ENCODE results near the gene POU2F3. TPM values are rescaled to one million over a fixed set of nuclear protein-coding genes. Genes with fewer than 3 reads are reported as not detected.

POU2F3 gene
- total RNA-seq, 2 donors from 2014 or later: 0.26 TPM; not detected in 1

GRCh38 chr11:120294096-120294495, 54.2 kb downstream of the POU2F3 start:
- 41 to 76% methylated on average over 2 to 5 of the region's 5 CpGs for WGBS, 2 donors
- no peak for TF ChIP-seq CTCF (IDR thresholded peaks at IDR 0.05)
- TF ChIP-seq POLR2A (IDR thresholded peaks at IDR 0.05): no peak
- intact Hi-C loops (cut with DNase I): no loop called here
- no peaks in the 10 kb centered on the region for H3K9me3 ChIP-seq
- H3K27me3 ChIP-seq: no peaks in the 10 kb centered on the region
- no peak for DNase-seq
- no peak overlapping the region for H3K4me3 ChIP-seq
- no peak overlapping the region for H3K27ac ChIP-seq
- no peak for ATAC-seq
- no peaks in the 10 kb centered on the region for H3K36me3 ChIP-seq (replicated peaks in 1 of 2; ENCODE audit: insufficient read depth in 1 of 2, low read depth in 2 of 2)
- peaks cover 9% of the 10 kb centered on the region for H3K4me1 ChIP-seq

- Histone ChIP-seq H3K9me3 (no peaks in the 10 kb centered on the region), H3K36me3 (replicated peaks in 1 of 2; ENCODE audit: insufficient read depth in 1 of 2, low read depth in 2 of 2) (no peaks in the 10 kb centered on the region), H3K4me1 (peaks cover 13% of the 10 kb centered on the region), H3K4me3 (no peak overlapping the region), H3K27me3 (no peaks in the 10 kb centered on the region), H3K27ac (peak overlapping the region in 2 of 4 donors; percentile 37 to 41)
- peak; percentile 52 to 74 (median 71) for DNase-seq
- TF ChIP-seq CTCF (IDR thresholded peaks at IDR 0.05) (no peak), POLR2A (IDR thresholded peaks at IDR 0.05) (no peak)
- intact Hi-C loops (cut with DNase I): loop anchor here (5.0 kb wide), 2 partner anchors 58 to 118 kb away; no protein-coding TSS in a partner anchor
- peak; percentile 66 for ATAC-seq
- WGBS, 2 donors: 18 to 24% methylated on average over 4 of the region's 4 CpGs
These were observed 55.2 kb downstream of the POU2F3 start for GRCh38 chr11:120295099-120295498.

- Histone ChIP-seq H3K27me3 (no peaks in the 10 kb centered on the region), H3K36me3 (replicated peaks in 1 of 2; ENCODE audit: insufficient read depth in 1 of 2, low read depth in 2 of 2) (no peaks in the 10 kb centered on the region), H3K4me3 (no peak overlapping the region), H3K27ac (no peak overlapping the region), H3K9me3 (no peaks in the 10 kb centered on the region), H3K4me1 (peaks cover 24% of the 10 kb centered on the region)
- 88 to 90% methylated on average over 5 of the region's 5 CpGs for WGBS, 2 donors
- TF ChIP-seq CTCF (IDR thresholded peaks at IDR 0.05): no peak
- TF ChIP-seq POLR2A (IDR thresholded peaks at IDR 0.05): no peak
- intact Hi-C loops (cut with DNase I): loop anchor here (5.0 kb wide), 2 partner anchors 59 to 119 kb away; no protein-coding TSS in a partner anchor
- DNase-seq: no peak
- ATAC-seq: no peak
These were observed 56.6 kb downstream of the POU2F3 start for GRCh38 chr11:120296554-120296953.

GRCh38 chr11:120298461-120298860, 58.5 kb downstream of the POU2F3 start:
- TF ChIP-seq POLR2A (IDR thresholded peaks at IDR 0.05): no peak
- no peak for TF ChIP-seq CTCF (IDR thresholded peaks at IDR 0.05)
- Histone ChIP-seq H3K4me1 (peaks cover 38% of the 10 kb centered on the region), H3K27ac (no peak overlapping the region), H3K9me3 (no peaks in the 10 kb centered on the region), H3K27me3 (no peaks in the 10 kb centered on the region), H3K4me3 (no peak overlapping the region), H3K36me3 (replicated peaks in 1 of 2; ENCODE audit: insufficient read depth in 1 of 2, low read depth in 2 of 2) (no peaks in the 10 kb centered on the region)
- intact Hi-C loops (cut with DNase I): loop anchor here (5.0 kb wide), 2 partner anchors 61 to 121 kb away; no protein-coding TSS in a partner anchor
- 82% methylated on average over 5 of the region's 5 CpGs for WGBS, 2 donors
- DNase-seq (no peak), ATAC-seq (no peak)

Data from body of pancreas (tissue), 4 donors.